SIG-M5 treated with dmso at 0.1 percent for 504 hours (cell line): ENCODE results near the gene TTI1.

Experiments
- DNase-seq: peaks from one replicate; lab custom pipeline; 2025; ENCODE audit not compliant: unreplicated experiment; lab: John Stamatoyannopoulos, UW

The TTI1 gene

GRCh38 chr20:37939701-37940560 lies 93.3 kb downstream of the TTI1 start:
- DNase-seq = no peak

DNA sequence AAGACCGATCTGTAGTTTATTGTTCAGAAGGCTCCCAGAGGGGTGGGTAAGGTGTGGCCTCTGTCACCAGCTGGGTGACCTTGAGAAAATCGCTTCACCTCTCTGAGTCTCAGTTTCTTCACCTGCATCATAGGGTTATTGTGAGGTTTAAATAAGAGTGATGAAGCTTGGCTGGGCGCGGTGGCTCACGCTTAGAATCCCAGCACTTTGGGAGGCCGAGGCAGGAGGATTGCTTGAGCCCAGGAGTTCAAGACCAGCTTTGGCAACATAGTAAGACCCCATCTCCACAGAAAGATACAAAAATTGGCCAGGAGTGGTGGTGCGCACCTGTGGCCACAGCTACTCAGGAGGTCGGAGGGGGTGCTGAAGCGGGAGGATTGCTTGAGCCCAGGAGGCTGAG lies 94.3 kb downstream of the TTI1 start:
- DNase-seq = no peak

DNA sequence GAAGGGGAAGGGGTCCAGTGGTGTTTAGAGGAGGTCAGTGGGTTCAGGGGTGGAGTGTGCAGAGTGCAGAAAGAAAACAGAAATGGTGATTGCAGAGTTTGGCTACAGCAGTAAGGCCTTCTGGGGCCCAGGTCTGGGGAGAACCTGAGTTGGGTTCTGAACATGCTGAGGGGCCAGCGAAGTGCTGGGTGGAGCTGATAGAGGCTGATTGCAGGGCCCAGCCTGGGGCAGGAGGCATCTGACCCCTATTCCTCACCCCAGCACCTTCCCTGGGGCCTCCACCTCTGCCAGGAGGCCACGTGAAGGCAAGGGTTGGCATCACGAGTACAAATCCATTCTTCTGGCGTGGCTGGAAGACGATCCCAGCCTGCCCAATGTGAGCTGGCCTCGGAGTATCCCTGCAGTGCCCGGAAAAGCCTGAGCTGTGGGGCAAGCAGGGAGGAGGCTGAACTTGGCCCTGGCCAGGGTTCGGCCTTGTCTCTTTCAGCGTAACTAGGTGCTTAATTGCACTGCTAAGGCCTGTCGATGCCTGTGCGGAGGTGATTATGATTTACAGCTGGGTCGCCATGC lies 95.0 kb downstream of the TTI1 start:
- no peak for DNase-seq

DNA sequence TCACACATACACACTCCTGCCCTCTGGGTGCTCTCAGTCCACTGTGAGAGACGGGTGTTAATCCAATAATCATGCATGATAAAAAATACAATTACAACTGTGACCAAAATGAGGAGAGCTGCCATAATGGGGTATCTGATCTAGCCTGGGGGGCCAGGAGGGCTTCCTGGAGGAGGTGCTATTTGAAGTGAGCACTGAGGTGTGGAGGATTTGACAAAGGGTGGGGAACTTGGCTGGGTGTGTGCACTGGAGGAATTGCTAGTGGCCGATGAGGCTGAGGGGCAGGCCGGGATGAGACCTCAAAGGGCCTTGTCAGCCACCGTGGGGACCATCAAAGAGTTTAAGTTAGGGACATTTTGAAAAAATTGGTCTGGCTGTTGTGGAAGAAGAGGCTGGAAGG lies 95.6 kb downstream of the TTI1 start:
- no peak for DNase-seq

- DNase-seq = no peak
Measured at GRCh38 chr20:37936451-37936850, 96.8 kb downstream of the TTI1 start.

DNA sequence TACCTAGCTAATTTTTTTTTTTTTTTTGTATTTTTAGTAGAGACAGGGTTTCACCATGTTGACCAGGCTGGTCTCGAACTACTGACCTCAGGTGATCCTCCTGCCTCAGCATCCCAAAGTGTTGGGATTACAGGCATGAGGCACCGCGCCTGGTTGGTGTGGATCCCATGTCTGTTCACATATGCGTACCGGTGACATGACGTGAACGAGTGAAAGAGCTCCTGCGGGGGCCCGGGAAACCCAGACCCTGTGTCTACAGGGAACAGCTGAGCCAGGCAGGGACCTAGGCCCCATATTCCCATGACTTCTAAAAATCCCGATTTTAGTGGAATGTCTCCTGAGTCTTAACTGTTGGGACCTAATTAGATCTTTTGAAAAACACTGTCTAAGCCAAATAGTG lies 97.2 kb downstream of the TTI1 start:
- no peak for DNase-seq

DNA sequence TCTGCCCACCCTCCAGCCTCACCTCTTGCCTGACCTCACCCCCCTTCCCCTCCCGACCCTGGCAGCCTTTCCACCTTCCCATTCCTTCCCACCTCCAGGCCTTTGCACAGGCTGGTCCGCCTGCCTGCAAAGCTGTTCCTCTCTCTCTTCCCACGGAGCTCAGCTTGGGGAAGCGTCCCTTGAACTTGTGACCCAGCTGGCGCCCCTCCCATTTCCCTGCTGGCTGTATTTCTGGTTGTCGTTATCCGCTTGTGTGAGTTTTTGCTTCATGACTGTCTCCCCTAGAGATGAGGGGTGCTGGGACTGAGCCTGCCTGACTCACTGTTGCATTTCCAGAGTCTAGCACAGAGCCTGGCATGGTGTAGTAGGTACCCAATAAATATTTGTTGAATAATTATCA lies 97.8 kb downstream of the TTI1 start:
- DNase-seq = no peak

DNA sequence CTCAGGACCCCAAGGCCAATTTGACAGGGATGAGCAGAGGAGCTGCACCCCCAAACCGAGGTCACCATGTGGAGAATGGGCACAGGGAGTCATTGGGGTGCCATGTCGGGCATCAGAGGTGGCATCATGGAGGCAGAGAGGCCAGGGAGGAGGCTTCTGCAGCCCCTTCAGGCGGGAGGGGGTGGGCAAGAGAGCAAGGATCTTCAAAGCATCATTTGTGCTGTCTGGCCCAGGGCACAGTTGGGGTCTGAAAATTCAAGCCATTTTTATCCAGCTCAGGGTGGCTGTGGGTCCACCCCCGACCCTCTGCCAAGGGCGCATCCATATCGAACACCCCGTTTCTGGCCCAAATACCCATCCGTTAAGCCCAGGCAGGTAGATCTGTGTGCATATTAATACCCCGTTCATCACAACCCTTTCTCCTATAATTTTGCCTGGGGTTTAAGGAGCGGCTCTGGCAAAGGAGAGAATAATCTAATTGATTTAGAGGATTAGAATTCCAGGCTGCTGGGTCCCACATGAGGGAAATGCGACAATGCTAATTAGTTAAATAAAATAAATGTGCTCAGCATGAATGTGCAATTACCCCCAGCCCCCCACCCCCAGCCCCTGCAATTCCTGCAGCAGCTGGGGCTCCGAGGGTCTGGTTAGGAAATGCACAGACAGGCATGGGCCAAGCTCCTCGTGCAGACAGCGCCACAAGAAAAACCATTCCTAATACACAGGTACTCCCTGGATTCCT lies 98.5 kb downstream of the TTI1 start:
- no peak for DNase-seq

DNA sequence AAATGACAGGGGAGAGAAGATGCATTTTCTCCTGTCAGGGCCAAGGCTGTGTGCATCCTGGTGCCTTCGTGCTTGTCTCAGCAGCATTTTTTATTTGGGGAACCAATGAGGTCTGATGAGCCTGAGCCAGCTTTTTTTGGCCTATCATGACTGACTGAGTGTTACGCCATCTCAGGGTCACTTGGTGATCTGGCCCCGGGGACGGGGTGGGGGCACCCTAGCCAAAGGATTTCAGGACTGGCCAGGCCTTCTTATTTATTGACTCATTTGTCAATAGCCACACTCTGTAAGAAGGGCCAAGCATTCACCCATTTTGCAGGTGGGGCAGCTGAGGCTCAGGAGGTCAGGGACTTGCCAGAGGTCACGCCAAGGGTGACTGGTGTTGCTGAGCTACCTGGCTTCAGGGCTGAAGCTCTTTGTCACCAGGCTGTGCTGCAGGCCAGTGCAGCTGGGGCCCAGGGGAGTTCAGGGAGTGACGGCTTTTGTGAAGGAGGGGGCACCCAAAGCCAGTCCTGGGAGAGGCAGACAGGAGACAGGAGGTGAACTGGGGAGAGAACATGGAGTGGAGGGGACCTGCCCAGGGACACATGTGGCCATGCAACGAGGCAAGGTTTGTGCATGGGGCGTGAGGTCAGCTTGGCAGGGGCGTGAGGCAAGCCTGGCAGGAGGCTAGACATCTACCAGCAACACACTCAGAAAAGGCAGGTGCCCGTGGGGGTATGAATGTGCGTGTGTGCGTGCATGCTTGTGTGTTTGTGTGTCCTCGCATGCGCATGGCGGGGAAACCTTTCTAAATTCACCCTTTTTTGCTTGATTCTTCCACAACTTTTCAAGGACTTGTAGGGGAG lies 99.2 kb downstream of the TTI1 start:
- no peak for DNase-seq
